NT2/D1 (cell line): ENCODE results near the gene TCERG1L.

Source experiments
- DNase-seq: peaks from one replicate; pipeline ENCODE4 v3.0.0-alpha.2; 2011; ENCODE audit warnings: low read depth, low spot score
- H3K27me3 ChIP-seq: 2 replicates; pipeline ENCODE4 v1.6.0; 2011; ENCODE audit warnings: mild to moderate bottlenecking; ENCODE audit not compliant: insufficient read length, insufficient read depth
- H3K36me3 ChIP-seq: 2 replicates; pipeline ENCODE4 v1.6.1; 2011; ENCODE audit warnings: mild to moderate bottlenecking, low read length, mixed read lengths; ENCODE audit not compliant: insufficient read depth, insufficient read length
- H3K4me1 ChIP-seq: 2 replicates; pipeline ENCODE4 v1.5.1; 2011; ENCODE audit not compliant: insufficient read depth, insufficient read length
- H3K4me3 ChIP-seq: 2 replicates; pipeline ENCODE4 v1.5.1; 2011; ENCODE audit warnings: low read depth; ENCODE audit not compliant: insufficient read length
- H3K9ac ChIP-seq: 2 replicates; pipeline ENCODE4 v1.6.0; 2011; ENCODE audit warnings: low read depth; ENCODE audit not compliant: insufficient read length
- H3K9me3 ChIP-seq: 2 replicates; pipeline ENCODE4 v1.5.1; 2011; ENCODE audit warnings: mild to moderate bottlenecking, low read length; ENCODE audit not compliant: insufficient read depth
- SUZ12 ChIP-seq: IDR thresholded peaks from 2 replicates; pipeline ENCODE4 v1.6.1; 2011; ENCODE audit not compliant: insufficient read length, insufficient read depth; ENCODE audit errors: extremely low read depth
- YY1 ChIP-seq: IDR thresholded peaks from 2 replicates; pipeline ENCODE4 v1.6.1; 2011; ENCODE audit not compliant: insufficient read length, insufficient read depth
- ZNF274 ChIP-seq: IDR thresholded peaks from 2 replicates; pipeline ENCODE4 v1.6.1; 2011; ENCODE audit warnings: mild to moderate bottlenecking, low read depth, low read length

Gene TCERG1L

GRCh38 chr10:131250454-131251145 lies 60.9 kb downstream of the TCERG1L start:
- H3K27me3 ChIP-seq: no peaks in the 10 kb centered on the region
- H3K9ac ChIP-seq: no peak overlapping the region
- H3K4me1 ChIP-seq: peaks cover 4% of the 10 kb centered on the region
- no peak for DNase-seq
- H3K4me3 ChIP-seq: no peak overlapping the region
- H3K36me3 ChIP-seq: no peaks in the 10 kb centered on the region
- no peaks in the 10 kb centered on the region for H3K9me3 ChIP-seq
- TF ChIP-seq SUZ12 (no peak), YY1 (no peak), ZNF274 (no peak)

GRCh38 chr10:131249955-131250344 lies 61.6 kb downstream of the TCERG1L start:
- H3K4me1 ChIP-seq: peaks cover 4% of the 10 kb centered on the region
- H3K36me3 ChIP-seq: no peaks in the 10 kb centered on the region
- H3K9ac ChIP-seq: no peak overlapping the region
- no peaks in the 10 kb centered on the region for H3K27me3 ChIP-seq
- TF ChIP-seq SUZ12 (no peak), ZNF274 (no peak), YY1 (no peak)
- H3K9me3 ChIP-seq: no peaks in the 10 kb centered on the region
- no peak overlapping the region for H3K4me3 ChIP-seq
- DNase-seq: no peak

GRCh38 chr10:131249238-131249954 lies 62.1 kb downstream of the TCERG1L start:
- H3K4me3 ChIP-seq: no peak overlapping the region
- no peaks in the 10 kb centered on the region for H3K9me3 ChIP-seq
- H3K4me1 ChIP-seq: peaks cover 4% of the 10 kb centered on the region
- no peaks in the 10 kb centered on the region for H3K36me3 ChIP-seq
- no peak for DNase-seq
- TF ChIP-seq ZNF274 (no peak), YY1 (no peak), SUZ12 (no peak)
- no peaks in the 10 kb centered on the region for H3K27me3 ChIP-seq
- no peak overlapping the region for H3K9ac ChIP-seq

- H3K27me3 ChIP-seq: no peaks in the 10 kb centered on the region
- H3K9me3 ChIP-seq: no peaks in the 10 kb centered on the region
- no peaks in the 10 kb centered on the region for H3K36me3 ChIP-seq
- no peak for DNase-seq
- peaks cover 2% of the 10 kb centered on the region for H3K4me1 ChIP-seq
- no peak overlapping the region for H3K9ac ChIP-seq
- H3K4me3 ChIP-seq: no peak overlapping the region
- TF ChIP-seq SUZ12 (no peak), YY1 (no peak), ZNF274 (no peak)
Observed at GRCh38 chr10:131248376-131249165, 63.0 kb downstream of the TCERG1L start.

GRCh38 chr10:131247873-131248272 lies 63.6 kb downstream of the TCERG1L start:
- Histone ChIP-seq H3K9me3 (no peaks in the 10 kb centered on the region), H3K27me3 (no peaks in the 10 kb centered on the region), H3K9ac (no peak overlapping the region), H3K4me3 (no peak overlapping the region), H3K4me1 (peaks cover 2% of the 10 kb centered on the region), H3K36me3 (no peaks in the 10 kb centered on the region)
- TF ChIP-seq YY1 (no peak), SUZ12 (no peak), ZNF274 (no peak)
- no peak for DNase-seq

- Histone ChIP-seq H3K36me3 (no peaks in the 10 kb centered on the region), H3K4me3 (no peak overlapping the region), H3K4me1 (peaks cover 2% of the 10 kb centered on the region), H3K9me3 (no peaks in the 10 kb centered on the region), H3K9ac (no peak overlapping the region), H3K27me3 (no peaks in the 10 kb centered on the region)
- no peak for DNase-seq
- TF ChIP-seq YY1: no peak
- no peak for TF ChIP-seq ZNF274
- no peak for TF ChIP-seq SUZ12
Observed at GRCh38 chr10:131246775-131247174, 64.7 kb downstream of the TCERG1L start.

- Histone ChIP-seq H3K9ac (no peak overlapping the region), H3K36me3 (no peaks in the 10 kb centered on the region), H3K9me3 (no peaks in the 10 kb centered on the region), H3K4me3 (no peak overlapping the region), H3K27me3 (no peaks in the 10 kb centered on the region), H3K4me1 (peaks cover 2% of the 10 kb centered on the region)
- DNase-seq: no peak
- TF ChIP-seq YY1: no peak
- no peak for TF ChIP-seq ZNF274
- no peak for TF ChIP-seq SUZ12
Observed at GRCh38 chr10:131246089-131246488, 65.4 kb downstream of the TCERG1L start.
